HepG2 (cell line): Measurements from ENCODE around the gene FDXR. TPM values are rescaled to one million over a fixed set of nuclear protein-coding genes. Genes with fewer than 3 reads are reported as not detected.

Source experiments
- ATAC-seq: fragments of 200-7000 bp; cut with Tn5 transposase; 3 replicates; pipeline ENCODE4 v1.9.1; 2020; ENCODE audit warnings: mild to moderate bottlenecking, moderate library complexity
- BruUV-seq: library from RNA; stranded (reverse); fragments of 400-500 nt; replicated peaks from 2 replicates; lab custom pipeline; 2021; lab: Mats Ljungman, UMichigan
- CTCF ChIA-PET: fragments of 300-600 bp; formaldehyde crosslinking; extraction: SDS; loops from one replicate; lab custom pipeline; 2021; ENCODE audit warnings: low total read pairs, inconsistent platforms, low intra/inter-chr PET ratio; lab: Yijun Ruan, JAX
- POLR2A ChIA-PET: fragments of 350-600 bp; sonication (Branson Sonifier 250); formaldehyde crosslinking; loops from one replicate; lab custom pipeline; 2020; ENCODE audit warnings: antibody characterized with exemption, inconsistent platforms; lab: Yijun Ruan, JAX
- DNase-seq: peaks from one replicate; pipeline ENCODE4 v3.0.0-alpha.2; 2015; ENCODE audit warnings: low spot score
- FAIRE-seq: peaks from 3 replicates; lab custom pipeline; 2011; peaks lifted over from hg19 to GRCh38; lab: Jason Lieb, UNC
- H2AFZ ChIP-seq: one replicate; pipeline ENCODE4 v1.6.1; 2011; ENCODE audit warnings: low read length, inconsistent platforms
- H3K27ac ChIP-seq: fragments of 300-600 bp; 3 replicates; pipeline ENCODE4 v1.8.0; 2011; ENCODE audit warnings: mixed run types, mild to moderate bottlenecking, mixed read lengths, low read length, inconsistent platforms; ENCODE audit not compliant: insufficient read depth; ENCODE audit errors: extremely low read length
- H3K27me3 ChIP-seq, 2 experiments: fragments of 200-600 bp in 1 of 2; 2 replicates in 1 of 2; 3 replicates in 1 of 2; pipeline versions ENCODE4 v1.6.0 to v1.8.0; 2011; ENCODE audit warnings: low read length in 2 of 2, mild to moderate bottlenecking in 2 of 2, moderate library complexity in 2 of 2, inconsistent platforms in 1 of 2; ENCODE audit not compliant: insufficient read depth in 2 of 2, control insufficient read depth in 1 of 2
- H3K36me3 ChIP-seq, 2 experiments: fragments of 200-600 bp in 1 of 2; replicated peaks in 1 of 2; 2 replicates in 1 of 2; 3 replicates in 1 of 2; pipeline versions ENCODE4 v1.5.1 to v1.8.0; 2011; ENCODE audit warnings: low read length in 2 of 2, inconsistent platforms in 1 of 2; ENCODE audit not compliant: insufficient read depth in 2 of 2, control insufficient read depth in 1 of 2
- H3K4me1 ChIP-seq: 2 replicates; pipeline ENCODE4 v1.5.1; 2012; ENCODE audit warnings: low read length, inconsistent platforms; ENCODE audit not compliant: insufficient read depth
- H3K4me2 ChIP-seq: 2 replicates; pipeline ENCODE4 v1.6.0; 2011; ENCODE audit warnings: low read depth, low read length, inconsistent platforms
- H3K4me3 ChIP-seq, 3 experiments: fragments of 200-600 bp in 1 of 3; sonication (generic), shearing (Covaris generic) in 1 of 3; replicated peaks in 1 of 3; 2 replicates each; pipeline ENCODE4 v1.5.1; 2011 to 2016; ENCODE audit warnings: low read length in 3 of 3, inconsistent platforms in 2 of 3, low read depth in 2 of 3, mild to moderate bottlenecking in 2 of 3, control low read depth in 1 of 3, mixed read lengths in 1 of 3; ENCODE audit not compliant: insufficient read depth in 1 of 3
- H3K79me2 ChIP-seq: one replicate; pipeline ENCODE4 v1.6.1; 2011; ENCODE audit warnings: low read length, inconsistent platforms; ENCODE audit not compliant: insufficient read depth
- H3K9ac ChIP-seq: 2 replicates; pipeline ENCODE4 v1.6.0; 2011; ENCODE audit warnings: mild to moderate bottlenecking, low read depth, low read length, inconsistent platforms; ENCODE audit not compliant: insufficient read depth
- H3K9me3 ChIP-seq: 2 replicates; pipeline ENCODE4 v1.5.1; 2012; ENCODE audit warnings: mild to moderate bottlenecking, low read length
- H4K20me1 ChIP-seq: 2 replicates; pipeline ENCODE4 v1.6.0; 2011; ENCODE audit warnings: inconsistent platforms, mild to moderate bottlenecking, low read length, moderate library complexity; ENCODE audit not compliant: insufficient read depth
- ATF7 ChIP-seq, 2 experiments: fragments of 450-650 bp in 1 of 2; sonication (generic) in 1 of 2; formaldehyde crosslinking in 1 of 2; IDR thresholded peaks; 2 replicates each; pipeline versions ENCODE4 v1.4.0 to v1.6.1; 2016 to 2020; ENCODE audit warnings: antibody characterized with exemption in 1 of 2, mild to moderate bottlenecking in 1 of 2, missing genetic modification reagents in 1 of 2
- MXI1 ChIP-seq: IDR thresholded peaks from 3 replicates; pipeline ENCODE4 v1.6.1; 2012; ENCODE audit warnings: low read depth, low read length, inconsistent platforms, borderline replicate concordance
- NCOA1 ChIP-seq: sonication (generic); formaldehyde crosslinking; IDR thresholded peaks from 2 replicates; pipeline ENCODE4 v1.9.0; 2021; ENCODE audit warnings: missing genetic modification reagents
- NFYC ChIP-seq: IDR thresholded peaks from 2 replicates; pipeline ENCODE4 v1.6.1; 2016; ENCODE audit warnings: missing genetic modification reagents, missing compliant biosample characterization
- ZFP36 ChIP-seq: fragments of 150-350 bp; IDR thresholded peaks from 2 replicates; pipeline ENCODE4 v1.6.1; 2018; ENCODE audit warnings: borderline replicate concordance, low read length, low read depth; ENCODE audit not compliant: partially characterized antibody
- ZNF121 ChIP-seq: sonication (generic); formaldehyde crosslinking; IDR thresholded peaks from 2 replicates; pipeline ENCODE4 v1.5.0; 2020; ENCODE audit warnings: mild to moderate bottlenecking, missing genetic modification reagents
- ZNF34 ChIP-seq: sonication (generic); formaldehyde crosslinking; IDR thresholded peaks from 2 replicates; pipeline ENCODE4 v1.4.0; 2020; ENCODE audit warnings: mild to moderate bottlenecking, missing genetic modification reagents, borderline replicate concordance
- ZNF768 ChIP-seq: sonication (generic); formaldehyde crosslinking; IDR thresholded peaks from 2 replicates; pipeline ENCODE4 v1.4.0; 2020; ENCODE audit warnings: missing genetic modification reagents
- WGBS: methylation state at CpG from one replicate; pipeline ENCODE4 v1.1.6; 2017; ENCODE audit warnings: low lambda C conversion rate; 5-methylcytosine and 5-hydroxymethylcytosine counted together
- in situ Hi-C: cut with HindIII; loops from 2 replicates; pipeline ENCODE4 v1.10.0; 2017; ENCODE audit warnings: low pct_unique_long_range_greater_than_20kb; ENCODE audit not compliant: extremely low pct_ligation_motif_present
- intact Hi-C: fragments of 100-400 bp; cut with micrococcal nuclease; formaldehyde crosslinking; loops from one replicate; pipeline ENCODE4 v1.10.0; 2022; ENCODE audit not compliant: unreplicated experiment
- polyA plus RNA-seq, 8 experiments: library from polyadenylated mRNA; depleted of rRNA in 3 of 8; stranded (reverse) in 7 of 8; unstranded in 1 of 8; fragments of >200 nt; fragmentation: Illumina TruSeq in 4 of 8; extraction: Trizol in 4 of 8; gene quantifications; 2 replicates each; pipeline versions ENCODE4 v1.2.1 to v1.2.3, GENCODE V29; 2011 to 2016; ENCODE audit warnings: low read depth in 4 of 8, missing spikeins in 1 of 8, mixed read lengths in 1 of 8; ENCODE audit not compliant: insufficient read depth in 1 of 8
- total RNA-seq, 5 experiments: library from RNA; depleted of rRNA; stranded (reverse); fragments of >200 nt; fragmentation: Illumina TruSeq; extraction: Trizol; gene quantifications; 2 replicates each; pipeline ENCODE4 v1.2.3, GENCODE V29; 2016; ENCODE audit warnings: low read depth in 1 of 5
- TF ChIP-seq, protein P1 (sequence below): sonication (generic); formaldehyde crosslinking; conservative IDR thresholded peaks from 2 replicates; pipeline ENCODE4 v1.5.0; 2020; ENCODE audit warnings: missing genetic modification reagents

FDXR gene
- total and polyA plus RNA-seq, 2 of the 13 experiments (the other 11 are each of a cell fraction or from before 2014, with no cell fraction given) = 23.4 to 116 TPM

DNA sequence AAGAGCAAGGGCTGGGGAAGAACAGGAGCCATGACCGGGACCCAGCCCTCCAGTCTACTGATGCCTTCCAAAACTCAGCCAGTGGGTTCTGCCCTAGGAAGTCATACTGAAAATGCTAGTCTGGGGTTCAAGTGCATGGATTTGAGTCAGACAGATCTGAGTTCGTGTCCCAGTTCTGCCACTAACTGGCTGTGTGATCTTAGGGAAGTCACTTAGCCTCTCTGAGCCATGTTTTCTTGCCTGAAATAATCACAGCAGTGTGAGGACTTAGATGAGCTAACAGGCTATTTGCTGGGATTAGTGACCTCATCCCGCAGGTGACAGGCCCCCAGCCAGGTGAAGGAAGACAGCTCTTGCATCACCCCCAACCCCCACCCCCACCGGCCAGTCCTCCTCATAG is 17.5 kb downstream of the FDXR start:
- FAIRE-seq (no peak), DNase-seq (no peak), ATAC-seq (no peak)
- Histone ChIP-seq H3K27me3 (peaks cover 24 to 87% of the 10 kb centered on the region in 2 experiments), H3K79me2 (no peaks in the 10 kb centered on the region), H2AFZ (no peak overlapping the region), H3K36me3 (no peaks in the 10 kb centered on the region), H4K20me1 (no peaks in the 10 kb centered on the region; the same call in 1 of the 2 replicates), H3K4me3 (no peak overlapping the region), H3K9ac (no peak overlapping the region), H3K9me3 (no peaks in the 10 kb centered on the region), H3K4me1 (peaks cover 12% of the 10 kb centered on the region), H3K27ac (no peak overlapping the region), H3K4me2 (no peak overlapping the region)
- 27% methylated on average over 3 of the region's 4 CpGs for WGBS
- BruUV-seq = no TSS peak
- intact Hi-C loops = no loop called here
- TF ChIP-seq NCOA1 (CRISPR knock-in tag) (no peak), ATF7 (IDR thresholded peaks at IDR 0.05) (peak; percentile 17; the same call in 1 of the 2 replicates), ATF7 (CRISPR knock-in tag; IDR thresholded peaks at IDR 0.05) (no peak), MXI1 (no peak), NFYC (CRISPR knock-in tag) (no peak), ZFP36 (no peak), ZNF34 (CRISPR knock-in tag) (no peak), ZNF121 (CRISPR knock-in tag) (no peak), ZNF768 (CRISPR knock-in tag) (peak; percentile 91)
- TF ChIP-seq, protein P1, sequence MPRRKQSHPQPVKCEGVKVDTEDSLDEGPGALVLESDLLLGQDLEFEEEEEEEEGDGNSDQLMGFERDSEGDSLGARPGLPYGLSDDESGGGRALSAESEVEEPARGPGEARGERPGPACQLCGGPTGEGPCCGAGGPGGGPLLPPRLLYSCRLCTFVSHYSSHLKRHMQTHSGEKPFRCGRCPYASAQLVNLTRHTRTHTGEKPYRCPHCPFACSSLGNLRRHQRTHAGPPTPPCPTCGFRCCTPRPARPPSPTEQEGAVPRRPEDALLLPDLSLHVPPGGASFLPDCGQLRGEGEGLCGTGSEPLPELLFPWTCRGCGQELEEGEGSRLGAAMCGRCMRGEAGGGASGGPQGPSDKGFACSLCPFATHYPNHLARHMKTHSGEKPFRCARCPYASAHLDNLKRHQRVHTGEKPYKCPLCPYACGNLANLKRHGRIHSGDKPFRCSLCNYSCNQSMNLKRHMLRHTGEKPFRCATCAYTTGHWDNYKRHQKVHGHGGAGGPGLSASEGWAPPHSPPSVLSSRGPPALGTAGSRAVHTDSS (CRISPR knock-in tag) = no peak
- ChIA-PET POLR2A (interaction anchor here (1.1 to 2.3 kb wide), 2 partner anchors 18 to 119 kb away, joined by 3 to 9 read pairs; partner anchors contain the start of genes FDXR and RAB37), CTCF (no interaction called here)
- in situ Hi-C loops = no loop called here
